C4-2B (cell line): ENCODE data around the gene CCNL2.

Experiments used
- H3K27ac ChIP-seq: fragments of 450-650 bp; 2 replicates; pipeline ENCODE4 v1.5.1; 2017
- CTCF ChIP-seq: fragments of 450-650 bp; conservative IDR thresholded peaks from 2 replicates; pipeline ENCODE4 v1.5.1; 2017; ENCODE audit warnings: mild to moderate bottlenecking
- ZFX ChIP-seq: fragments of 450-650 bp; IDR thresholded peaks from 2 replicates; pipeline ENCODE4 v1.6.1; 2017

Gene CCNL2

GRCh38 chr1:1364266-1364665, 34.9 kb downstream of the CCNL2 start:
- H3K27ac ChIP-seq = no peak overlapping the region
- no peak for TF ChIP-seq CTCF
- no peak for TF ChIP-seq ZFX

GRCh38 chr1:1361982-1362423, 37.1 kb downstream of the CCNL2 start:
- H3K27ac ChIP-seq = no peak overlapping the region
- no peak for TF ChIP-seq ZFX
- TF ChIP-seq CTCF = no peak

DNA sequence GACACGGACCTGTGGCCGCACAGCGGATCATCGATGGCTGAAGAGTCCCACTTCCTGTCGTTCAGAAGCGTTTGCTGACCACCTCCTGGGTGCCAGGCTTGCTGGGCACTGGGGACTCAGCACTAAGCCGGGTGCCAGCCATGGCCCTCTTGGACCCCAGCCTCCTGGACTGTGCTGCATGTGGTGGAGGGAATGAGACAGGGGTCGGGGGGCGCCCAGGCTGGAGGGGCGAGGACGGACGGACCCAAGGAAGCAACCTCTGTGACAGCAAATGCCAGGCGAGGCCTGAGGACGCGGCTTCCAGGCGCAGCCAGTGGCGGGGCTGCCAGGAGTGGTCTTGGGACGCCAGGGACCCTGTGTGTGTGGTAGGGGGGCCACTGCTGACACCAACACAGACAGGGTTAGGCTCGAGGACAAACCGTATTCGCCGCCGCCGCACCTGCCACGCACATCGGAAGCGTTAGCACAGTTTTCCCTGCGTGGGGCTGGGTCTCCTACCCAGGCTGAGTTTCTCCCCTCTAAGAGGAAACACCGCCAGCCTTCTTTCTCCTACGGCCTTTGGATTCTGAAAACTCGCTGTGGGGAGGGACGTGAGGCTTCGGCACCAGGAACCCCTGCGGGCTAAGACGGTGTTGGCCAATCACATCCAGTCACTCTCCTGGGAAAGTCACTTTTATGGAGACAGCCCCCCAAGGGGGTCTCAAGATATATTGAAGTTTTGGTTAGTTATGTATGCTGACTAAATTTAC, 37.7 kb downstream of the CCNL2 start:
- TF ChIP-seq ZFX = no peak
- no peak for TF ChIP-seq CTCF
- no peak overlapping the region for H3K27ac ChIP-seq

DNA sequence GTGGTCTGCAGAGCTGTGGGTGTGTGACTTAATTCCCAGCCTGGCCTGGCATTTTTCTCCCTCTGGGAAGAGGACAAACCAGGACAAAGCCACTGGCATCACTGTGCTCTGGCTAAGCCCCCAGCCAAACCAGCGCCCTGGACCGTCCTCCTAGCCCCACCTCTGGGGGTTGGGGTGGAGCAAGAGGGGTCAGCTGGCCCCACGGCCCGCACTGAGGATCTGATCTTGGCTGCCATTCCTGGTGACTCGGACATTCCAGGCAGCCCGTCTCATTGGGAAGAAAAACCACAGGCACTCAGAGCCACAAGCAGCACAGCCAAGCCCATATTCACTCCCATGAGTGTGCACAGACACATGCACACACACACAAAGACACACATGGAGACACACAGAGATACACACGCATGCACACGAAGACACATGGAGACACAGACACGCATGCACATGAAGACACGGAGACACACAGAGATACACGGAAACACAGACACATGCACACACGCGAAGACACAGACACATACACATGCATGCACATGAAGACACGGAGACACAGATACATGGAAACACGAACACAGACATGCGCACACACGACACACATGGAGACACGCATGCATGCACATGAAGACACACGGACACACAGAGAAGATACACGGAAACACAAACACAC, 38.5 kb downstream of the CCNL2 start:
- TF ChIP-seq ZFX (no peak), CTCF (no peak)
- H3K27ac ChIP-seq = no peak overlapping the region

DNA sequence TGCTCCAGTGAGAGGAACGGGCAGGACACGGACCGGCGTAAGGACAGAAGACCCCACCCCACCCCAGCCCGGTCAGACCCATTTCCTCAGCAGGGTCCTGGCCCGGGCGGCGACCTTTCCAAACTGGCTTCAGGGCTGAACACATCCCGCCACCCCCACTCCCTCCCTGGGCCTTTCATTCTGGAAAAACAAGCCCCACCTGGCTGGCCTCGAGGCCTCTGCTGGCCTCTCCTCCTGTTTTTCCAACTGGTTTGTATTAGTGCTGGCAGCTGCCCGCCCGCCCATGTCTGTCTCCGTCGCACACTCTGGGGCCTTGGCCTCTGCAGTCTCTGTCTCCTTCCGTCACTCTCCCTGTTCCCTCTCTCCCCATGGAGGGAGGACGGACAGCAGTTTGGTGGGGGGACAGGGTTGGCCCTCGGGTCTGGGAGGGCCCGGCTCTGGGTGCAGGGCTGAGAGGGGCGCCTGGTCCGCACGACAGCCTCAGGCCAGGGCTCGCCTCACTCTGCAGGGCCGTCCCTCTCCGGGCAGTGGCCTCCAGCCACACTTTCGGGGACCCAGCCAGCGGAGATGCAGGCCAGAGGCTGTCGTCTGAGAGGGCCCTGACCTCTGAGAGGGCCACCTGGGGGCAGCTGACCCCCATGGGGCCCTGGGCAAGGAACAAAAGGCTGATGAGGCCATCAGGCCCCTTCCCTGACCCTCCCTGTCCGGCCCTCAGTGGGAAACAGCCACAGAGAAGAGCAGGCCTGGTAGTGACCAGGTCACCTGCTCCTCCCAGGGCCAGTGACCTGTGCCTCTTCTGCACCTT, 39.3 kb downstream of the CCNL2 start:
- no peak; the same call in 1 of the 2 replicates for TF ChIP-seq ZFX
- no peak for TF ChIP-seq CTCF
- no peak overlapping the region; the same call in 1 of the 2 replicates for H3K27ac ChIP-seq

- H3K27ac ChIP-seq = peak overlapping the region; percentile 11
- TF ChIP-seq ZFX = no peak
- TF ChIP-seq CTCF = no peak
These were observed 39.8 kb downstream of the CCNL2 start for GRCh38 chr1:1359308-1359663.
